HG02884 (cell line): Measurements from ENCODE around the gene TCERG1.
"Not testable (repeated sequence)": the region's sequence is repeated elsewhere in the genome, so short reads cannot be mapped to it uniquely, and the experiment has no call there.

Experiments
- ATAC-seq: cut with Tn5 transposase; IDR thresholded peaks from one replicate; pipeline ENCODE4 v1.9.1; 2021; ENCODE audit warnings: mild to moderate bottlenecking, moderate library complexity; ENCODE audit not compliant: unreplicated experiment

Gene TCERG1

DNA sequence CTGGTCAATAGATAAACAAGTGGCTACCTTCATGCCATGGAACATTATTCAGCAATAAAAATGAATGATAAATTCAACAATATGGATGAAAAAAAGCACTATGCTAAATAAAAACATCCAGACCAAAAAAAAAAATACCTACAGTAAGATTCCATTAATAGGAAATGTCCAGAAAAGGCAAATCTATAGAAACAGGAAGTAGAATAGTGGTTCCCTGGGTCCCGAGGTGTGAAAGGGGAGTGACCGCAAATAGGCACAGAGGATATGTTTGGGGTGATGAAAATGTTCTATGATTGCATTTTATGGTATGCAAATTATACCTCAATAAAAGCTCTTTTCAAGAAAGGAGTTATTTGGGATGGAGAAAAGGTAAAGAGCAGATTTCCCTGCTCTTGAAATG is 72.4 kb downstream of the TCERG1 start:
- no peak for ATAC-seq

DNA sequence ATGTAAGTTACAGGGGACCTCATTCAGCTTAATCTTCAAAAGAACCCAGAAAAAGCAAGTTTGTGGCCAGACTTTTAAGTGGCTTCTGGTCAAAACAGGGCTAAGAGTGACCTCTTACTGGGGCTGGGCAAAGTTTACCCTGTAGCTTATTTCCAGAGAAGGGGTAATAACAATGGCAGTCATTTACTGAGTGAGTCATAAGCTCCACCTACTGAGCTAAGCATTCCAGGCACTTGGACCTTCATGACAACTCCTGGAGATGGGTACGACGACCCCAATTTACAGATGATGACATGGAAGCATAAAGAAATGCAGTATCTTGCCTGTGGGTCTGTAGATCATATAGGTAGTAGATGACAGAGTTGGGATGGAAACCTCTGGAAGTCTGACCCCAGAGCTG is 73.6 kb downstream of the TCERG1 start:
- no peak for ATAC-seq

DNA sequence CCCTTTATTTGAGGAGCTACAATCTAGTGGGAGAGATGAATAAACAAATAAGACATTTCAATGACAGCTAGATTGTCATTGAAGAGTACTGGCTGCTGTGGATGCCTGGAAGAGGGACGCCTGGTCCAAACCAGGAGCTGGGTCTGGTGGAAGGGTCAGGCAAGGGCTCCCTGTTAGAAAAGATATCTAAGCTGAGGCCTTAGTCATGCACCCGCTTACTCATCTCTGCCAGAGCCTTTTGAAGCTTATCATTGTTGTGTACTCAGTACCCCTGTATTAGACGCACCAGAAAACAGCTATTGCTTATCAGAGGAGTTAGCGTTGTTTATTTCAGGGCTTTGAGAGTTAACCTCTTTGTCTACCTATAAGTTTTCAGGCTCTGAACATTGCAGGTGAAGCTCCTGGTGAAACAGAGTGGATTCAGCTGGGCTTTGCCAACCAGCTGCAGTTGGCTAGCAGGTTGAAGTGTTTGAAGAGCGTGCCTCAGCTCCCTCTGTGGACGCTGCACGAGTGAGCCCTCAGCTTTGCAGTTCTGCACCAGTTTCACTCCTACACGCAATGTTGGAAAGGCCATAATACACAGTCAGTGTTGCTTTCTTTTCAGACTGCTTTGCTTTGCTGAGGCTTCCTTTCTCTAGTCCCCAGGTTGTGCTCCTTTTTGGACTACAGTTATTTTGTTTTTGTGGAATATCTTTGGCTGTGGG is 74.4 kb downstream of the TCERG1 start:
- ATAC-seq = no peak

DNA sequence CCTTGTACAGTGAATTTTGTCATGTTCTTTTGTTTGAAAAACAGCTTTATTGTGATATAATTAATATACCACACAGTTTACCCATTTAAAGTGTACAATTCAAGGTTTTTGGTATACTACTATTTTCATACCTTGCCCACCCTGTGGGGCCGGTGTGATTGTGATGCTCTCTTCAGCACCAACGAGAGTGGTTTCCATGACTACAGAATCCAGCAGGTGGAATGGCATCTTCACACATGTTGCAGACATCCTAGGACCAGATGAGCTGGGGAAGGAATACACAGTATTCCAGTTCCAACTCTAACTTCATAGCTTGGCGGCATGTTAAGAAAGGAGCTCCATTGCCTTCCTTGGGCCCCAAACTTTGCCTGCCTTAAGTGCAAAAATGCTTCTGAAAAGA is 76.6 kb downstream of the TCERG1 start:
- ATAC-seq = no peak

DNA sequence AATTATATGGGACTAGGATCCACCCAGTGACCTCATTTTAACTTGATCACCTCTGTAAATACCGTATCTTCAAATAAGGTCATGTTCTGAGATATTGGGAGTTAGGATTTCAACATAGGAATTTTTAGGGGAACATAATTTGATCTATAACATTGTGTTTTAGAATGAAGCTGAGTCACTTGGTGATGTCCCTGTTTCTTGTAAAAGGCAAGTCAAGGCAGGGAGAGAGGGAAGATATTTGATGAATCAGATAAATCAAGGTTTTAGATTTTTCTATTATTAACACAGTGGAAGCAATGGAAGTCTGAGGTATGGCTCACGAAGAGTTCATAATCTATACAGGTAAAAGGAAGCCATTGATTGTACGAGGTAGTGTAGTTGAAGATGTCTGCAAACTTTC is 80.7 kb downstream of the TCERG1 start:
- ATAC-seq = no peak

DNA sequence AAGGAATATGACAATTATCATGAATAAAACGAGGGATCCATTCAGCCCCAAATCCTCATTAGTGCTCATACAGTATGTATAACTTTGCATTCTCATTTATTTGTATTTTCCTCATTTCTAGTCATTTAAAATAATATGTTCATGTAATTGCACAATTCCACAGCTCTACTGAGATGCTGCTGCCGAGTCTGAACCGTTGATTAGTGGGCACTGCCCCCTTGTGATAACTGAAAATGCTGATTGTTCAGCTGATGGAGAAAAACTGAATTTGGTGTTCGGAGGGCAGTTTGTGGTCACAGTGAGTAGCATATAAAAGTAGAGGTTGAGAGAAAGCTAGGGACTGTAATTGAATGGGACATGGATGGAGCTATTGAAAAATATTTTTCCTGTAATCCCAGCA is 81.1 kb downstream of the TCERG1 start:
- ATAC-seq = no peak

DNA sequence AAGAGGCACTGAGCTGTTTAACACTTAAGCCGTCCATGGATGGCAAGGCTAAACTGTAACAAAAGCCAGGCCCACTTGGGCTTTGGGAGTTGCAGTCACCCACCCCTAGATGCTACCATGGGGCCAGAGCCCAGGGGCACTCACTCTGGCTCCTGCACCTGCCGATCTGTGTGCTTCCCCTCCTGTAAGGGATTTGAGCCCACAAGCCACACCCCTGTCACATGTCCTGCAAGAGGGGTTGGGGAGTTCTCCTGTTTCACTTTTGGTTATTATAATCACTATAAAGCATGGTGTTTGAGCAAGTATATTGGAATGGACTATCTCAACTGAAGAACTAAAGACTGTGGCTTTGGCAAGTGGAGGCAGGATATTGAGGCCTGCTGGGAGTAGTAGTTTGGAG is 82.9 kb downstream of the TCERG1 start:
- ATAC-seq = peak; percentile 42

DNA sequence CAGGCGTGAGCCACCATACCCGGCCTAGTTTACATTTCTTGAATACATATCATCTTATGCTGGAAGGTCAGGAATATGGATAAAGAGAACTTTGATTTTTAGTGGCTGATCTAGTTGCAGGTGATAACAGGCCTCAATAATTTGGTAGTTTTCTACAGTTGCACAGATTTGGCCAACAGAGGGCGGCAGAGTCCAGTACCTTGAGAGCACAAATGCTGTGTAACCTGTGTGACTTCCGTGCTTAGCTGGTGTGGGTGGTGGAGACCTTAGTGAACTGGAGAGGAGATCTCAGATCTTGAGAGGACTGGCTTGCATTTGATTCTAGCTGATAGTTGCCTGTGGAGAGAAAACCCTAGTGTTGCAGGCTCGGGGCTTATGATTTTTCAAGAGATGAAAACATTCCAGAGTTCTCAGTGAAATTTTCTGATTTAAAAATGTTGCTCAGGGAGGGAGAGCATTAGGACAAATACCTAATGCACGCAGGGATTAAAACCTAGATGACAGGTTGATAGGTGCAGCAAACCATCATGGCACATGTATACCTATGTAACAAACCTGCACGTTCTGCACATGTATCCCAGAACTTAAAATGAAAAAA is 86.2 kb downstream of the TCERG1 start:
- ATAC-seq = peak; percentile 98

DNA sequence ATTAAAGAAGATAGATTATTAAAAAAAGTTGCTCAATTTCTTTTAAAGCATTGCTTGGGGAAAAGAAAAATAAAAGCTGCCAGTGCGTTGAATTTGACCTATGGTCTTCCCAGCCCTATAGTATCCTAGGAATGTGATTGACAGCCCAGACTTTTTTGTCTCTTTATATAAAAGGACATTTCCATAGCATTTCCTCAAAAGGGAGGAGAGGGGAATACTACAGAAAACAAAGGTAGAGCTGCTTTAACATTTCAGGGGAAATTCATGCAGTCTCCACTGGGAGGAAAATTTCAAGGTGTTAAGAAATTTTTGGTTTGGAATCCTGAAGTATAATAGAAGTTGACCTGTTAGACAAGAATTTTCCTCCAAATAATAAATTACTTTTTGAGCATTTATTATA is 86.7 kb downstream of the TCERG1 start:
- ATAC-seq = no peak

DNA sequence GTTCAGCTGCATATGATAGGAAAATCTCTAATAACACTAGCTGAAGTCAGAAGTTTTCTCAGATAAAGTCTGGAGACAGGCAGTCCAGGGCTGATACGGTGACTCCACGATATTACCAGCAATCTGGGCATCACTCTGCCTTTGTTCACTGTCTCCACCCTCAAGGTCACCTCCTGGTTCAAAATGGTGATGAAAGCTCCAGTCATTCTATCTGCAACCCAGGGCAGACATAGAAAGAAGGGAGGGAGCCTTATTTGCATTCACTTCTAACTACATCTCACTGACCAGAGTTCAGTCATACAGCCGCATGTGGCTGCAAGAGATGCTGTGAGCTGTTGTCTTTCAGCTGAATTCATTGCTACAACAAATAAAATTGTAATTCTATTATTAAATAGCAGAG is 91.3 kb downstream of the TCERG1 start:
- ATAC-seq = no peak

DNA sequence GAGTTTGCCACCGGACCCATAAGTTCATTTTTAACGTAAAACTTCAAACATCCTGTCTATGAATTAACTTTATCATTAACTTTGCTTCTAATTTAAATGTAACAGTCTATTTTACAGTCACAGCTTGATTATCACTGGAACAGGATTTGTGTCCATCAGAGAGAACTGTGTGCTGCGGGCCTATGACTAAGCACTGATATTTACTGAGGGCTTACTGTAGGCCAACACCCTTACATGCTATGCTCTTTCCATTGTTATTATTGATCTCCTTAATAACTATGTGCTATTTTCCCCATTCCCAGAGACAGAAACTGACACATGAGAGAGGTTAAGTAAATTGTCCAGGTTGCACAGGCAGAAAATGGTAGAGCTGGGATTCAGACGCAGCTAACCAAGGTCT is 92.8 kb downstream of the TCERG1 start:
- ATAC-seq = no peak

DNA sequence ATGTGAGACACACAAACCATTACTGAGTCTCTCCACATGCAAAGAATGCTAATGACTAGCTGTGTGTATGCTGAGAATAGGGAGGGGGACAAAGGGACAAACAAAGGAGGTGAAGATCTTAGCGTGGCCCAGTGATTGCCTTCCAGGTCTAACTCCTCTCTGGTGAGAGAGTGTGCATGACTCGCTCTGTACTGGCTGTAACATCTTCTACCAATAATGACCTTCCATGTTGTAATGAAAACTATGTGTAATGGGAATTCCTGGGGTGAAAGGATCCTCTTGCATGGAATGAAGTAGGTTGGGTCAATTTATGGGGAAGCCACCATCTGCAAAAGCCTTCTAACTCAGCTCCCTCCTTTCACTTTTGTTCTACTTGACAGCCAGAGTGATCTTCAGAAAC is 93.3 kb downstream of the TCERG1 start:
- ATAC-seq = no peak

DNA sequence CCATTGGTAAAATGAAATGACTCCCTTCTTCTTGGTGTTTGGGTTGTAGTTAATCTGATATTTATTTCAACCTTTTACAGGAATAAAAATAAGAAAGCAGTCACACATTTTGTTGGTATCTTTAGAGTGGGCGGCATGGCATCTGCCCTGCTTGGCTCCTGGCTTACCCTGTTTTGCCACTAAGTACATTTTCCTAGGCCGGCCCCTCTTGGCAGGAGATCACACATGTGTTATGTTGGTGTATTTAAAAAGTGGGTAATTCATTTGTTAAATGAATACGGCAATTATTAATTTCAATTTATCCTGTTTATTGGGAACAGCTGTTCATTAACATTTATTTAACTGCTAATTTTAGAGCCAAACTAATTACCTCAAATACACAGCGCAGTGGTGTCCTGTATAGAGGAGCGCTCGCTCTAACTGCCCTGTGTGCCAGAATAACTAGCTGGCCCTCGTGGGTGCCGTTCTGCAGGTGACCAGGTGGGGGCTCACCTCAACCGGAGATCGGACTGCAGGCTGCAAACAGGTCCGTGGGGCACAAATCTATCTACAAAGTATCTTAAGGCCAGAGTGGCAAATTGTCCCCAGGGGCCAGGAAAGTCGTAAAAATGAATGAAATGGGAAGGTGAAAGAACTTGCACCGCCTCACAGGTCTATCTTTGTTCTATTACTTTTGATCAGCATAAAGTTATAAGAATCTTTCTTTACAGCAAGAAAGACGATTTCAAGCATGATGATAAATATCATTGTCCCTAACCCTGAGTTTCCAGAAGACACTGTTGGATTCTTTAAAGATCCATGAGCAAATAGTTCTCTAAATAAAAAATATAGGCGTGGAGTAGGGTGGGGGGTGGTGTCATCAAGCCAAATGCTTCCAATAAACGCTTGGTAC is 95.1 kb downstream of the TCERG1 start:
- ATAC-seq = peak; percentile 96

DNA sequence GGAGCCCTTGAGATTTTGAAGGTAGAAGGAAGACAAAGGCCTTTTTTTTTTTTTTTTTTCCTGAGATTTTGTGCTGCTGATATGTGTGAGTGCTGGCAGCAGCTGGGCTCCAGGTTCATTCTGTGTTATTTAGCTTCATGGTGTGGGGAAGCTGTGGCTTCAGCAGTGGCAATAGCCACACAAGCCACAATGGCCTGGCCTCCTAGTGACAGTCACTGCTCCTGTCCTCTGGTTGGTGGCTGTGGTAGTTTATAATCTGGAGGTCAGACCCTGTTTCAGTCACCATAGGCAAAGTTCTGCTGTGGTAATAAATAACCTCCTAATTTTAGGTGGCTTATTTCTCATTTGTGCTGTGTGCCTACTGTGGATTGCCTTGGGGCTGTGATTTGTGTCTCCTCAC is 97.1 kb downstream of the TCERG1 start:
- no peak for ATAC-seq

DNA sequence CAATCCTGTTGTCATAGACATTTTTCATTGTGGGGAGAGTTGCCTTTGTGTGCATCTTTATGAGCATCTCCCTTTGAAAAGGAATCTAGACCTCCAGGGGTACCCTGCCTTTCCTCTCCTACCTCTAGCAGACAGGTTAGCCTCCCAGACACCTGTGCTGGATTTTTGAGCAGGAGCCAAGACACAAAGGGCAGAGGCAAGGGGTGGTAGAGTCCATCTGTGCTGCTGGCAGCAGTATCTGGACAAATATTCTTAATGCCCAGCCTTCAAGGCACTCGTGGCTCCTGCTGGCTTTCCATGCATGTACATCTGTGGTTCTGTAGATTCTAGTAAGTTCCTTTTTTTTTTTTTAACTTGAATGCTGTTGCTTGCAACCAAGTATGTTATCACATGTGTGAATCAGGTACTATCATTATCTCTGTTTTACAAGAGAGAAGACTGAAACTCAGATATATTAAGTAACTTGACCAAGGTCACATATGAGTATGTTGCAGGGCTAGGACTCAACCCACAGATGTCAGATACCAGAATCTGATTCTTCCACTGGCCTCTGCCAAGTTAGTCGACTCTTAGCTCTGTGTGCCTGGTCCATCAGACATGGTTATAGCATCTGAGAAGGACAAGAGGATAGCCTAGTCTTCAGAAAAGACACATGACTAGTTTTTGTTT is 101.8 kb downstream of the TCERG1 start:
- peak; percentile 64 for ATAC-seq

DNA sequence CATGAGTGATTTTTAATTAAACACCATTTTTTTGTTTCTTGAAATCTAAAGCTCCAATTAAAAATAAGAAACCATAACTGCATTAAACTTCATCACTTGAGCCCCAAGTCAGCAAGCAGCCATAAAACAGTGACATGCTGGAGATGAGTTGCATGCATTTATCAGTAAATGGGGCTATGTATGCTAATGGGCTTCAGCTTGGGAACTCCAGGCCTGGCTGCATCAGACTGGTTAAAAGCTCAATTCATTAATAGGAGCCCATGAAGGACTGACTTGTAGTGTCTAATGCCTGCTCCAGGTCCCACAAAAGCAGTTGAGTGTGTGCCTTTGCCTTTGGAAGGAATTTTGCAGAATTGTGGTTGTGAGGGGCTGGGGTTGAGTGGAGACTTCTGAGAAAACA is 102.5 kb downstream of the TCERG1 start:
- no peak for ATAC-seq

DNA sequence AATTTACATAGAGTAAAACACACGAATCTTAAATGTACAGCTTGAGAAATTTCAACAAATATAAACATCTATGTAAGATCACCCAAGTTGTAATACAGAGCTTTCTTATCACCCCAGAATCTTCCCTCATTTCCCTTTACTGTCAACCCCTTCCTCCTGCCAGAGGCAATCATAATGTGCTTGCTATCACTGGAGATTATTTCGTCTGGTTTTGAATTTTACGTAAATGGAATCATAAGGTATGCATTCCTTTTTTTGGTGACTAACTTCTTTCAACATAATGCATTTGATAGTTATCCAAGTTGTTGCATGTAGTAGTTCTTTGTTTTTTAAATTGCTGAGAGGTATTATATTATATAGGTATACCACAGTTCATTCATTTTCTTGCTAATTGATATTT is 106.3 kb downstream of the TCERG1 start:
- ATAC-seq = no peak

DNA sequence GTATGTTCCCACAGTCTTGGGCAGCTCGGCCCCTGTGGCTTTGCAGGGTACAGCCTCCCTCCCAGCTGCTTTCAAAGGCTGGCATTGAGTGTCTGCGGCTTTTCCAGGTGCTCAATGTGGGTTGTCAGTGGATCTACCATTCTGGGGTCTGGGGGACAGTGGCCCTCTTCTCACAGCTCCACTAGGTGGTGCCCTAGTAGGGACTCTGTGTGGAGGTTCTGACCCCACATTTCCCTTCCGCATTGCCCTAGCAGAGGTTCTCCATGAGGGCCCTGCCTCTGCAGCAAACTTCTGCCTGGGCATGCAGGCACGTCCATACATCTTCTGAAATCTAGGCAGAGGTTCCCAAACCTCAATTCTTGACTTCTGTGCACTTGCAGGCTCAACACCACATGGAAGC is 109.8 kb downstream of the TCERG1 start:
- ATAC-seq = not testable (repeated sequence)

DNA sequence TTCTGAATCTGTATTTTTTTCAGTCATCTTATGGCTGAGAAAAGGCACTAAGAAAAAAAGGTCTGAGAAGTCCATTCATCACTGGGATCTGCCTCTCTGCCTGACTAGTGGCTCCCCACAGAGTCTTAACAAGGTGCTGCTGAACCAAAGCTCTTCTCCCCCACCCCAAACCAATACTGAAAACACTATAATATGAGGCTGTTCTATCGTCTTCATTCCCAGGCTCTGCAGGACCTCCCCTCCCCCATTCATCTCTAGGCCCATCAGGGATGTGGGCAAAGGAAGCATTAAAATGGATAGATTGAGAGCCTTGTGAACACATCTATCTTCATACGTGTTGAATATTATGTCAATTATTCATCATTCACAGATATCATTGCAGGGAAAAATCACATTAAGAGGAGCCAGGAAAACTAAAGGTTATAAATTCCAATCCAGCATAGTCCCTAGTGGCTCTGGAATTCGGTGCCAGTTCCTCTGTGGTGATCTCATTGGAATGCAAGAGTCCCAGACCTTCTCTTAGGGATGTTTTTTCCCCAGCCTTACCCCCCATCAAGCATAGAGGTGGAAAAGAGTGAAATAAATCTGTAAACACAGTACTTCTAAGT is 113.2 kb downstream of the TCERG1 start:
- ATAC-seq = no peak
